GM19467 (cell line): ENCODE results near the gene UNC5C.

Source experiments
- ATAC-seq: cut with Tn5 transposase; IDR thresholded peaks from one replicate; pipeline ENCODE4 v1.9.1; 2021; ENCODE audit warnings: mild to moderate bottlenecking, moderate library complexity; ENCODE audit not compliant: unreplicated experiment

UNC5C gene

GRCh38 chr4:95410387-95410977, 138.3 kb downstream of the UNC5C start:
- no peak for ATAC-seq

- no peak for ATAC-seq
Measured at GRCh38 chr4:95409750-95410149, 139.0 kb downstream of the UNC5C start.

GRCh38 chr4:95409127-95409526, 139.6 kb downstream of the UNC5C start:
- ATAC-seq, result no peak

- no peak for ATAC-seq
Measured at GRCh38 chr4:95402299-95402698, 146.5 kb downstream of the UNC5C start.

- no peak for ATAC-seq
Measured at GRCh38 chr4:95398217-95398616, 150.6 kb downstream of the UNC5C start.

GRCh38 chr4:95394752-95395306, 153.9 kb downstream of the UNC5C start:
- ATAC-seq, result no peak

- no peak for ATAC-seq
Measured at GRCh38 chr4:95393821-95394220, 155.0 kb downstream of the UNC5C start.

- no peak for ATAC-seq
Measured at GRCh38 chr4:95388911-95389310, 159.9 kb downstream of the UNC5C start.

- ATAC-seq, result no peak
Measured at GRCh38 chr4:95387719-95388118, 161.1 kb downstream of the UNC5C start.

- ATAC-seq, result no peak
Measured at GRCh38 chr4:95386410-95386809, 162.4 kb downstream of the UNC5C start.

GRCh38 chr4:95381843-95382580, 166.8 kb downstream of the UNC5C start:
- ATAC-seq, result no peak

- ATAC-seq, result no peak
Measured at GRCh38 chr4:95379633-95380032, 169.1 kb downstream of the UNC5C start.

- ATAC-seq, result no peak
Measured at GRCh38 chr4:95377366-95377900, 171.3 kb downstream of the UNC5C start.

- no peak for ATAC-seq
Measured at GRCh38 chr4:95371476-95372224, 177.1 kb downstream of the UNC5C start.

GRCh38 chr4:95367824-95368223, 180.9 kb downstream of the UNC5C start:
- no peak for ATAC-seq

- no peak for ATAC-seq
Measured at GRCh38 chr4:95363966-95364365, 184.8 kb downstream of the UNC5C start.

GRCh38 chr4:95363559-95363925, 185.2 kb downstream of the UNC5C start:
- ATAC-seq, result no peak

GRCh38 chr4:95362906-95363558, 185.7 kb downstream of the UNC5C start:
- ATAC-seq, result no peak

GRCh38 chr4:95362066-95362465, 186.7 kb downstream of the UNC5C start:
- ATAC-seq, result no peak

GRCh38 chr4:95361696-95361965, 187.1 kb downstream of the UNC5C start:
- no peak for ATAC-seq
